ENCODE measurements around the gene CDC37. TPM values are rescaled to one million over a fixed set of nuclear protein-coding genes. Genes with fewer than 3 reads are reported as not detected.

CDC37 gene
- total RNA-seq, 4 donors from 2014 or later: 133 to 189 (median 163) TPM

- H3K27ac ChIP-seq: no peak overlapping the region
- DNase-seq: no peak
- TF ChIP-seq POLR2A (IDR thresholded peaks at IDR 0.05): no peak
- TF ChIP-seq CTCF (IDR thresholded peaks at IDR 0.05 in 4 of 5, conservative IDR thresholded peaks at IDR 0.05 in 1 of 5): peak in 1 of 5 experiments; percentile 23
- H3K4me3 ChIP-seq: peak overlapping the region in 1 of 4 donors; percentile 38
- no peak for ATAC-seq
- in situ Hi-C loops (cut with MboI; ENCODE audit: low sequenced_read_pairs in 4 of 4): loop anchor here in 2 of 4 donors (10.0 to 25.0 kb wide), 2 partner anchors 56 to 144 kb away; partner anchors contain the start of genes CDKN2D (in 1 of the 2) and KRI1 (in 1 of the 2)
- H3K27me3 ChIP-seq: peaks cover 56 to 67% (median 62%) of the 10 kb centered on the region in 3 donors
- peaks cover 23 to 38% of the 10 kb centered on the region in 2 donors for H3K4me1 ChIP-seq
- H3K9me3 ChIP-seq: no peaks in the 10 kb centered on the region
- intact Hi-C loops (cut with DNase I; ENCODE audit: low total_unique reads): no loop called here
- H3K36me3 ChIP-seq: no peaks in the 10 kb centered on the region
These were observed 15.3 kb upstream of the CDC37 start for GRCh38 chr19:10418485-10419199.

GRCh38 chr19:10418235-10418484 lies 14.8 kb upstream of the CDC37 start:
- in situ Hi-C loops (cut with MboI; ENCODE audit: low sequenced_read_pairs in 4 of 4): loop anchor here in 2 of 4 donors (10.0 to 25.0 kb wide), 2 partner anchors 57 to 144 kb away; partner anchors contain the start of genes CDKN2D (in 1 of the 2) and KRI1 (in 1 of the 2)
- no peak overlapping the region for H3K4me3 ChIP-seq
- ATAC-seq (no peak), DNase-seq (no peak)
- no peaks in the 10 kb centered on the region for H3K9me3 ChIP-seq
- TF ChIP-seq POLR2A (IDR thresholded peaks at IDR 0.05): no peak
- TF ChIP-seq CTCF (IDR thresholded peaks at IDR 0.05 in 4 of 5, conservative IDR thresholded peaks at IDR 0.05 in 1 of 5): no peak
- H3K27ac ChIP-seq: no peak overlapping the region
- peaks cover 23 to 38% of the 10 kb centered on the region in 2 donors for H3K4me1 ChIP-seq
- no peaks in the 10 kb centered on the region for H3K36me3 ChIP-seq
- intact Hi-C loops (cut with DNase I; ENCODE audit: low total_unique reads): no loop called here
- peaks cover 55 to 63% (median 59%) of the 10 kb centered on the region in 3 donors for H3K27me3 ChIP-seq

GRCh38 chr19:10417541-10418234 lies 14.3 kb upstream of the CDC37 start:
- ATAC-seq (no peak), DNase-seq (no peak)
- Histone ChIP-seq H3K9me3 (no peaks in the 10 kb centered on the region), H3K27me3 (peaks cover 53 to 60% (median 59%) of the 10 kb centered on the region in 3 donors), H3K36me3 (no peaks in the 10 kb centered on the region), H3K4me3 (no peak overlapping the region), H3K27ac (no peak overlapping the region), H3K4me1 (peaks cover 23 to 38% of the 10 kb centered on the region in 2 donors)
- intact Hi-C loops (cut with DNase I; ENCODE audit: low total_unique reads) (loop anchor here (2.0 kb wide), 1 partner anchor 15 kb away; the partner anchor contains the start of gene CDC37), in situ Hi-C loops (cut with MboI; ENCODE audit: low sequenced_read_pairs in 4 of 4) (loop anchor here in 2 of 4 donors (10.0 to 25.0 kb wide), 2 partner anchors 57 to 145 kb away; partner anchors contain the start of genes CDKN2D (in 1 of the 2) and KRI1 (in 1 of the 2))
- TF ChIP-seq CTCF (IDR thresholded peaks at IDR 0.05 in 4 of 5, conservative IDR thresholded peaks at IDR 0.05 in 1 of 5) (no peak), POLR2A (IDR thresholded peaks at IDR 0.05) (no peak)

GRCh38 chr19:10416380-10417257 lies 13.3 kb upstream of the CDC37 start:
- Histone ChIP-seq H3K27ac (peak overlapping the region; percentile 56 to 84 (median 62)), H3K9me3 (no peaks in the 10 kb centered on the region), H3K4me1 (peaks cover 27 to 42% of the 10 kb centered on the region in 2 donors), H3K36me3 (no peaks in the 10 kb centered on the region), H3K4me3 (peak overlapping the region; percentile 59 to 75 (median 69)), H3K27me3 (peaks cover 44 to 49% (median 48%) of the 10 kb centered on the region in 3 donors)
- peak; percentile 78 to 86 for ATAC-seq
- DNase-seq: peak; percentile 53 to 87
- TF ChIP-seq CTCF (IDR thresholded peaks at IDR 0.05 in 4 of 5, conservative IDR thresholded peaks at IDR 0.05 in 1 of 5) (peak; percentile 80 to 97 (median 89)), POLR2A (IDR thresholded peaks at IDR 0.05) (no peak)
- intact Hi-C loops (cut with DNase I; ENCODE audit: low total_unique reads): loop anchor here (2.0 kb wide), 1 partner anchor 14 kb away; the partner anchor contains the start of gene CDC37
- in situ Hi-C loops (cut with MboI; ENCODE audit: low sequenced_read_pairs in 4 of 4): loop anchor here in 2 of 4 donors (10.0 to 25.0 kb wide), 2 partner anchors 58 to 146 kb away; partner anchors contain the start of genes CDKN2D (in 1 of the 2) and KRI1 (in 1 of the 2)
